ENCODE measurements around the gene CRAMP1.

CRAMP1 gene

GRCh38 chr16:1655909-1656807 is 44.0 kb downstream of the CRAMP1 start:
- Histone ChIP-seq H3K4me3 (ENCODE audit: low read length) (no peak overlapping the region), H3K27ac (ENCODE audit: low read depth, low read length) (no peak overlapping the region), H3K4me1 (ENCODE audit: control insufficient read depth, insufficient read depth, low read length) (no peaks in the 10 kb centered on the region), H3K36me3 (ENCODE audit: control insufficient read depth, insufficient read depth, low read length) (peaks cover 38% of the 10 kb centered on the region), H3K9ac (ENCODE audit: low read length) (no peak overlapping the region), H3K27me3 (ENCODE audit: control insufficient read depth, insufficient read depth, low read length) (no peaks in the 10 kb centered on the region)

- Histone ChIP-seq H3K36me3 (ENCODE audit: control insufficient read depth, insufficient read depth, low read length) (peaks cover 32% of the 10 kb centered on the region), H3K27ac (ENCODE audit: low read depth, low read length) (no peak overlapping the region), H3K4me3 (ENCODE audit: low read length) (no peak overlapping the region), H3K4me1 (ENCODE audit: control insufficient read depth, insufficient read depth, low read length) (no peaks in the 10 kb centered on the region), H3K9ac (ENCODE audit: low read length) (no peak overlapping the region), H3K27me3 (ENCODE audit: control insufficient read depth, insufficient read depth, low read length) (no peaks in the 10 kb centered on the region)
These were observed 44.9 kb downstream of the CRAMP1 start for GRCh38 chr16:1656808-1657617.

- no peaks in the 10 kb centered on the region for H3K4me1 ChIP-seq (ENCODE audit: control insufficient read depth, insufficient read depth, low read length)
- peaks cover 36% of the 10 kb centered on the region for H3K36me3 ChIP-seq (ENCODE audit: control insufficient read depth, insufficient read depth, low read length)
- no peak overlapping the region for H3K9ac ChIP-seq (ENCODE audit: low read length)
- no peaks in the 10 kb centered on the region for H3K27me3 ChIP-seq (ENCODE audit: control insufficient read depth, insufficient read depth, low read length)
- no peak overlapping the region for H3K4me3 ChIP-seq (ENCODE audit: low read length)
- no peak overlapping the region for H3K27ac ChIP-seq (ENCODE audit: low read depth, low read length)
These were observed 45.7 kb downstream of the CRAMP1 start for GRCh38 chr16:1657841-1658240.

- Histone ChIP-seq H3K27ac (ENCODE audit: low read depth, low read length) (no peak overlapping the region), H3K27me3 (ENCODE audit: control insufficient read depth, insufficient read depth, low read length) (no peaks in the 10 kb centered on the region), H3K36me3 (ENCODE audit: control insufficient read depth, insufficient read depth, low read length) (peaks cover 42% of the 10 kb centered on the region), H3K4me3 (ENCODE audit: low read length) (no peak overlapping the region), H3K9ac (ENCODE audit: low read length) (no peak overlapping the region), H3K4me1 (ENCODE audit: control insufficient read depth, insufficient read depth, low read length) (no peaks in the 10 kb centered on the region)
These were observed 46.9 kb downstream of the CRAMP1 start for GRCh38 chr16:1659031-1659430.

GRCh38 chr16:1661826-1662225 is 49.7 kb downstream of the CRAMP1 start:
- no peak overlapping the region for H3K9ac ChIP-seq (ENCODE audit: low read length)
- no peak overlapping the region for H3K4me3 ChIP-seq (ENCODE audit: low read length)
- H3K27ac ChIP-seq (ENCODE audit: low read depth, low read length): no peak overlapping the region
- no peaks in the 10 kb centered on the region for H3K27me3 ChIP-seq (ENCODE audit: control insufficient read depth, insufficient read depth, low read length)
- H3K4me1 ChIP-seq (ENCODE audit: control insufficient read depth, insufficient read depth, low read length): no peaks in the 10 kb centered on the region
- peaks cover 47% of the 10 kb centered on the region for H3K36me3 ChIP-seq (ENCODE audit: control insufficient read depth, insufficient read depth, low read length)

- Histone ChIP-seq H3K9ac (ENCODE audit: low read length) (no peak overlapping the region), H3K27ac (ENCODE audit: low read depth, low read length) (no peak overlapping the region), H3K4me3 (ENCODE audit: low read length) (no peak overlapping the region), H3K27me3 (ENCODE audit: control insufficient read depth, insufficient read depth, low read length) (no peaks in the 10 kb centered on the region), H3K36me3 (ENCODE audit: control insufficient read depth, insufficient read depth, low read length) (peaks cover 41% of the 10 kb centered on the region), H3K4me1 (ENCODE audit: control insufficient read depth, insufficient read depth, low read length) (no peaks in the 10 kb centered on the region)
These were observed 50.4 kb downstream of the CRAMP1 start for GRCh38 chr16:1662543-1662942.

GRCh38 chr16:1665829-1666228 is 53.7 kb downstream of the CRAMP1 start:
- Histone ChIP-seq H3K27ac (ENCODE audit: low read depth, low read length) (no peak overlapping the region), H3K36me3 (ENCODE audit: control insufficient read depth, insufficient read depth, low read length) (peaks cover 51% of the 10 kb centered on the region), H3K9ac (ENCODE audit: low read length) (no peak overlapping the region), H3K27me3 (ENCODE audit: control insufficient read depth, insufficient read depth, low read length) (no peaks in the 10 kb centered on the region), H3K4me1 (ENCODE audit: control insufficient read depth, insufficient read depth, low read length) (no peaks in the 10 kb centered on the region), H3K4me3 (ENCODE audit: low read length) (no peak overlapping the region)

- Histone ChIP-seq H3K36me3 (ENCODE audit: control insufficient read depth, insufficient read depth, low read length) (peaks cover 55% of the 10 kb centered on the region), H3K4me3 (ENCODE audit: low read length) (no peak overlapping the region), H3K4me1 (ENCODE audit: control insufficient read depth, insufficient read depth, low read length) (no peaks in the 10 kb centered on the region)
These were observed 54.2 kb downstream of the CRAMP1 start for GRCh38 chr16:1666316-1666715.

GRCh38 chr16:1667271-1667670 is 55.1 kb downstream of the CRAMP1 start:
- Histone ChIP-seq H3K9ac (ENCODE audit: low read length) (no peak overlapping the region), H3K27me3 (ENCODE audit: control insufficient read depth, insufficient read depth, low read length) (no peaks in the 10 kb centered on the region), H3K4me3 (ENCODE audit: low read length) (no peak overlapping the region), H3K4me1 (ENCODE audit: control insufficient read depth, insufficient read depth, low read length) (no peaks in the 10 kb centered on the region), H3K36me3 (ENCODE audit: control insufficient read depth, insufficient read depth, low read length) (peaks cover 58% of the 10 kb centered on the region), H3K27ac (ENCODE audit: low read depth, low read length) (no peak overlapping the region)

More at GRCh38 chr16:1666316-1666715, 54.2 kb downstream of the CRAMP1 start:
- H3K27ac ChIP-seq (ENCODE audit: low read depth, low read length): no peak overlapping the region
- H3K27me3 ChIP-seq (ENCODE audit: control insufficient read depth, insufficient read depth, low read length): no peaks in the 10 kb centered on the region
- H3K9ac ChIP-seq (ENCODE audit: low read length): no peak overlapping the region

- no peaks in the 10 kb centered on the region for H3K27me3 ChIP-seq (ENCODE audit: control insufficient read depth, insufficient read depth, low read length)
- H3K9ac ChIP-seq (ENCODE audit: low read length): no peak overlapping the region
- no peaks in the 10 kb centered on the region for H3K4me1 ChIP-seq (ENCODE audit: control insufficient read depth, insufficient read depth, low read length)
- H3K36me3 ChIP-seq (ENCODE audit: control insufficient read depth, insufficient read depth, low read length): peaks cover 56% of the 10 kb centered on the region
- H3K27ac ChIP-seq (ENCODE audit: low read depth, low read length): no peak overlapping the region
- no peak overlapping the region for H3K4me3 ChIP-seq (ENCODE audit: low read length)
These were observed 55.8 kb downstream of the CRAMP1 start for GRCh38 chr16:1667916-1668315.

GRCh38 chr16:1668612-1669319 is 56.6 kb downstream of the CRAMP1 start:
- Histone ChIP-seq H3K4me1 (ENCODE audit: control insufficient read depth, insufficient read depth, low read length) (no peaks in the 10 kb centered on the region), H3K27me3 (ENCODE audit: control insufficient read depth, insufficient read depth, low read length) (no peaks in the 10 kb centered on the region), H3K36me3 (ENCODE audit: control insufficient read depth, insufficient read depth, low read length) (peaks cover 51% of the 10 kb centered on the region), H3K4me3 (ENCODE audit: low read length) (no peak overlapping the region), H3K27ac (ENCODE audit: low read depth, low read length) (no peak overlapping the region), H3K9ac (ENCODE audit: low read length) (no peak overlapping the region)

- H3K9ac ChIP-seq (ENCODE audit: low read length): no peak overlapping the region
- H3K36me3 ChIP-seq (ENCODE audit: control insufficient read depth, insufficient read depth, low read length): peaks cover 59% of the 10 kb centered on the region
- H3K4me1 ChIP-seq (ENCODE audit: control insufficient read depth, insufficient read depth, low read length): no peaks in the 10 kb centered on the region
- no peak overlapping the region for H3K27ac ChIP-seq (ENCODE audit: low read depth, low read length)
- no peak overlapping the region for H3K4me3 ChIP-seq (ENCODE audit: low read length)
- no peaks in the 10 kb centered on the region for H3K27me3 ChIP-seq (ENCODE audit: control insufficient read depth, insufficient read depth, low read length)
These were observed 57.5 kb downstream of the CRAMP1 start for GRCh38 chr16:1669698-1670097.

Measured in rectal smooth muscle tissue (tissue), 1 donor.